ENCODE results near the gene MYLK. TPM values are rescaled to one million over a fixed set of nuclear protein-coding genes. Genes with fewer than 3 reads are reported as not detected.

MYLK gene
- total RNA-seq, 4 donors from 2014 or later: 420 to 1,252 (median 768) TPM

DNA sequence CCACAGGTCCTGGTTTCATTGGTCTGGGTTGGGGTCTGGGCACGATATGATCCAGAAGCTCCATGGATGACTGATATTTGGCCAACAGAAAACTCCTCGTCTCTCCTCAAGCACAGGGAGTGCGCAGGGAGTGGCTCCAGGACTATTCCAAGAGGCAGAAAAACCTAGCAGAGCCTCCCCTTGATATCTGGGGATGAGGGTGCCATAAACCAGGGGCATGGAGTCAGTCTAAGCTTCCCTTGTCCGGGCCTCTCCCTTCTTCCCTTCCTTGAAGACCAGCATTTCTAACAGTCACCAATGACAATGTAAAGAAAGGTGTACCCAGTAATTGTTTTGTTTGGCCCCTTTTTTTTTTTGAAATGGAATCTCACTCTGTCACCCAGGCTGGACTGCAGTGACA is 199.9 kb downstream of the MYLK start:
- TF ChIP-seq, protein P1, sequence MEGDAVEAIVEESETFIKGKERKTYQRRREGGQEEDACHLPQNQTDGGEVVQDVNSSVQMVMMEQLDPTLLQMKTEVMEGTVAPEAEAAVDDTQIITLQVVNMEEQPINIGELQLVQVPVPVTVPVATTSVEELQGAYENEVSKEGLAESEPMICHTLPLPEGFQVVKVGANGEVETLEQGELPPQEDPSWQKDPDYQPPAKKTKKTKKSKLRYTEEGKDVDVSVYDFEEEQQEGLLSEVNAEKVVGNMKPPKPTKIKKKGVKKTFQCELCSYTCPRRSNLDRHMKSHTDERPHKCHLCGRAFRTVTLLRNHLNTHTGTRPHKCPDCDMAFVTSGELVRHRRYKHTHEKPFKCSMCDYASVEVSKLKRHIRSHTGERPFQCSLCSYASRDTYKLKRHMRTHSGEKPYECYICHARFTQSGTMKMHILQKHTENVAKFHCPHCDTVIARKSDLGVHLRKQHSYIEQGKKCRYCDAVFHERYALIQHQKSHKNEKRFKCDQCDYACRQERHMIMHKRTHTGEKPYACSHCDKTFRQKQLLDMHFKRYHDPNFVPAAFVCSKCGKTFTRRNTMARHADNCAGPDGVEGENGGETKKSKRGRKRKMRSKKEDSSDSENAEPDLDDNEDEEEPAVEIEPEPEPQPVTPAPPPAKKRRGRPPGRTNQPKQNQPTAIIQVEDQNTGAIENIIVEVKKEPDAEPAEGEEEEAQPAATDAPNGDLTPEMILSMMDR (IDR thresholded peaks at IDR 0.05): no peak
- no peak for TF ChIP-seq POLR2A (IDR thresholded peaks at IDR 0.05)
- H3K4me1 ChIP-seq: peaks cover 8 to 42% of the 10 kb centered on the region in 2 donors
- peak overlapping the region; percentile 90 to 96 for H3K27ac ChIP-seq
- H3K27me3 ChIP-seq: no peaks in the 10 kb centered on the region
- H3K36me3 ChIP-seq: no peaks in the 10 kb centered on the region
- H3K4me3 ChIP-seq: no peak overlapping the region
- no peaks in the 10 kb centered on the region for H3K9me3 ChIP-seq
- no peak for DNase-seq
- intact Hi-C loops (cut with DNase I; ENCODE audit: low total_unique reads): no loop called here

DNA sequence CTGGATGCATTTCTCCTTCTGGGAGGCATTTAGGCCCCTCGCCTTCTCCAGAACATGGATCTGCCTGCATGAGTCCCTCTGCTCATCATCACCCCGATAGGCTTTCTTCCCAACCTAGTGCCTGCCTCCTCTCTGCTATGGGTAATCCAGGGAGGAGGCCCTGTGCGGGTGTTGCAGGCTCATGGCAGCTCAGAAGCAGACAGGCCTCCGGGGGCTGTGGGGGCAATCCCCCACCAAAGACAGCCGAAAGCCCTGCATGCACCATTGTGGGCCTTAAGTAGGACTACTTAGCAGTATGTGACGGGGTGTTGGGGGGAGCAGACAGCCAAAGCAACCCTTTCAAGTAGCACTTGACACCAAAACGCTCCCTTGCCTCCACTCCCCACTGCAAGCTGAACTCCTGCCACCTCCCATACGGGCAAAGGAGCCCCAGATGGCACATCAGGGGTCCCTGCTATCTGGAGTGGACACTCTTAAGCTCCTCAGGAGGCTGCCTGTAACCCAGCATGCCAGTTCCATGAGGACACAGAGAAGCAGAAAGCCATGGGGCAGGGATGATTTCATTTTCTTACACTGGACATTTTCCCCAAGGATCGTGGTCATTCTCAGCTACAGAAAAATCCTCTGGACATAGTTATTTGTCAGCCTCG is 200.5 kb downstream of the MYLK start:
- H3K27me3 ChIP-seq: no peaks in the 10 kb centered on the region
- no peak for TF ChIP-seq POLR2A (IDR thresholded peaks at IDR 0.05)
- TF ChIP-seq, protein P1 (IDR thresholded peaks at IDR 0.05): no peak
- H3K4me3 ChIP-seq: no peak overlapping the region
- no peaks in the 10 kb centered on the region for H3K9me3 ChIP-seq
- H3K4me1 ChIP-seq: peaks cover 5 to 37% of the 10 kb centered on the region in 2 donors
- H3K36me3 ChIP-seq: no peaks in the 10 kb centered on the region
- DNase-seq: no peak
- intact Hi-C loops (cut with DNase I; ENCODE audit: low total_unique reads): no loop called here
- peak overlapping the region; percentile 90 to 96 for H3K27ac ChIP-seq

DNA sequence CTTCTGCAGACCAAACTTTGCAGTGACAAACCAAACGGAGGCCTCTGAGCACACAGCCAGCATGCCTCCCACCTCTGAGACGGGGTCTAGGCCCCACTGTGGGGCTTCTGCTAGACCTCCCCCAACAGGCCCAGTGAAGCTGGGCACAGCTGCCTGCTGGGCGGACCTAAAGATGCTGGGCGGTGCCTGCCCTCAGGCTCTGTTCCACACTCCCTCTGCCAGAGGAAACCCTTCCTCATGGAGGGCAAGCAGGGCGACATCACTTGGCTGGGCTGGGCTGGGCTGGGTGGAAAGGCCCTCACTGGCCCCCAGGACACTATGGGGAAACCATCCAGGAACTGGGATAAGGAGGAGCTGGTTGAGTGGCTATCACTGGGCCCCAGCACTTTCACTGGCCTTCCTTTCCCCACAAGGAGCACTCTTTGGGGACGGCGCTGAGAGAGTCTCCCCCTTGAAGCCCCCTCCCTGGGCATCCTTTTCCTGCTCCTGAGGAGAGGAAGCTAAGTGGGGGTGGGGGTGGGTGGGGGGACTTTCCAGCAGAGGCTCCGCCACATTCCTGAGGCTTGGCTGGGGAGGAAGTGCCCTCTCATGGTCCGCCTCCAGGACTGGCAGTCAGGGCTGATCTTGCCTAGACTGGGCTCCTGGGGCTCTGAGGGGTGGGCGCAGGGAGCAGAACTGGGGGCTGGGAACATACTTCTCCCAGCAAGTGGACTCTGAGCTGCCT is 201.2 kb downstream of the MYLK start:
- no peak for DNase-seq
- intact Hi-C loops (cut with DNase I; ENCODE audit: low total_unique reads): no loop called here
- Histone ChIP-seq H3K27me3 (no peaks in the 10 kb centered on the region), H3K9me3 (no peaks in the 10 kb centered on the region), H3K36me3 (no peaks in the 10 kb centered on the region), H3K4me3 (no peak overlapping the region), H3K27ac (peak overlapping the region; percentile 90 to 96), H3K4me1 (peaks cover 4 to 33% of the 10 kb centered on the region in 2 donors)
- TF ChIP-seq, protein P1 (IDR thresholded peaks at IDR 0.05): no peak
- no peak for TF ChIP-seq POLR2A (IDR thresholded peaks at IDR 0.05)

DNA sequence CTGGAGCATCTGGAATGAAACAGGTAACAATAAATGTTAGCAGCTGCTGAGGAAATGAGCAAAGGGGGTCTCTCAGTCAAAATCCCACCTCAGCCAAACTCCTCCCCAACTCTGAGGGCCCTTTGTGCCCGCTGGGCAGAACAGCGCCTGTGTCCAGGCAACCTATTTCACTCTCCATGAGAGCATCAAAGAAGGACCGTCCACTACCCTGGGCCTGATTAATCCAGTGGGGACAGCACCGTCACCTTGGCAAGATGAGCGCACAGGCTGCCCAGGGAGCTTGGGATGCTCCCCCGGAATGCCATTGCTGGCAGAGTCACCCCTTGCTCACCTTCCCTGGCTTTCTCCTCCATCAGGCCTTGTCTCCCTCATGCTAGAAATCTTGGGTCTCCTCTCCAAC is 201.8 kb downstream of the MYLK start:
- Histone ChIP-seq H3K27ac (peak overlapping the region; percentile 90 to 96), H3K4me1 (peaks cover 4 to 29% of the 10 kb centered on the region in 2 donors), H3K36me3 (no peaks in the 10 kb centered on the region), H3K4me3 (no peak overlapping the region), H3K27me3 (no peaks in the 10 kb centered on the region), H3K9me3 (no peaks in the 10 kb centered on the region)
- intact Hi-C loops (cut with DNase I; ENCODE audit: low total_unique reads): no loop called here
- no peak for TF ChIP-seq POLR2A (IDR thresholded peaks at IDR 0.05)
- TF ChIP-seq, protein P1 (IDR thresholded peaks at IDR 0.05): no peak
- no peak for DNase-seq

DNA sequence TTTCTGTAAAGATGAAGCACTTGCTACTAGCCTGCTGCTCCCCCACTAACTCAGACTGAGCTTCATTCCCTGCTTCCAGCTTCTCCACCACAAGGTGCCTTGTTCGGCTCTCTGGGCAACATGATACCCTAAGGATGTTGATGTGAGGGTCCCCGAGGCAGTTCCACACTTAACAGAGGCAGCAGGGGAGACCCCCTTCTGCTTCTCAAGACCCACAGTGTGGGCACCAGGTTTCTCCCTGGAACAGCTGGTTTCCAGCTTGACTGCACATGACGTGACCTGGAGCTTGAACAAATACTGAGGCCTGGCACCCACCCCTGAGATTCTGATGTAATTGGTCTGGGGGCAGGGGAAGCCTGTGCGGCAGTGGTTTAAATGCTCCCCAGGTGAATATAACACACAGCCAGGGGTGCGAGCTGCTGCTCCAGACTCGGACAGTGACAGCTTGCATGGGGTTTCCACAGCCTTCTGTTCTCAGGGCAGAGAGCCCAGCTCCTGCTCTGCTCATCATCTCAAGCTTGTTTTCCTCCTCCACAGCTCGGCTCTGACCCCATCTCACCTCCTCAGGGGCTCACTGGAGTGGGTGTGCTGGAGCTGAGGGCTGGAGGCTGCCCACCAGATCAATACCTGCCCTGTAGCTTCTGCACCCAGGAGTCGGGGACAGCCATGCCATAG is 204.3 kb downstream of the MYLK start:
- Histone ChIP-seq H3K4me1 (peaks cover 4 to 33% of the 10 kb centered on the region in 2 donors), H3K4me3 (no peak overlapping the region), H3K9me3 (no peaks in the 10 kb centered on the region), H3K27ac (peak overlapping the region; percentile 90 to 96), H3K36me3 (no peaks in the 10 kb centered on the region), H3K27me3 (no peaks in the 10 kb centered on the region)
- peak; percentile 63 to 69 for DNase-seq
- TF ChIP-seq, protein P1 (IDR thresholded peaks at IDR 0.05): no peak
- no peak for TF ChIP-seq POLR2A (IDR thresholded peaks at IDR 0.05)
- intact Hi-C loops (cut with DNase I; ENCODE audit: low total_unique reads): no loop called here
